Tibial nerve (tissue), 3 donors: ENCODE measurements around the gene NTRK2.

Experiments
- POLR2A ChIP-seq, 2 donors: fragments of 450-650 bp; IDR thresholded peaks; one replicate each; pipeline ENCODE4 v1.6.1; 2017; ENCODE audit warnings: antibody characterized with exemption in 2 of 2, mild to moderate bottlenecking in 2 of 2, moderate library complexity in 2 of 2
- TF ChIP-seq, protein P1 (sequence below), 5 experiments: fragments of 200-600 bp in 3 of 5; fragments of 450-650 bp in 2 of 5; sonication (generic) in 3 of 5; IDR thresholded peaks; one replicate each; pipeline ENCODE4 v1.5.1; 2016 to 2019; ENCODE audit warnings: antibody characterized with exemption in 5 of 5, mild to moderate bottlenecking in 3 of 5, moderate library complexity in 2 of 5

DNA sequence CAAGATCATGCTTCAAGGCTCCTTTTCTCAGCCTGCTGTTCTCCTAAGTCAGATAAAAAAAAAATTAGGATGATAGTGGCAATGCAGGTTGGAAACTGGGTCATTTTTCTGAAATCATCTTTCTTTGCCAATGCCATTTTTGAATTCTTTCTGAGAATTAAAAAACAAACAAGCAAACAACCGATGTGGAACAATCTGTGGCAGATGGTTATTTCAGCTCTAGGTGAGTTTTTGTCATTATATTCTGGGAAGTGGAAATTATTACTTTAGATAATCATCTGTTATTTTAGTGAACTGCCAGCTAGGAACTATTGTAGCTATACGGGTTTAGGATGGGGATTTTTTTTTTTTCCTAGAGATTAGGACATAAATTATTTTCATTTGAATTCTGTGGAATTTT lies 129.7 kb downstream of the NTRK2 start:
- TF ChIP-seq POLR2A (IDR thresholded peaks at IDR 0.05), result no peak
- TF ChIP-seq, protein P1, sequence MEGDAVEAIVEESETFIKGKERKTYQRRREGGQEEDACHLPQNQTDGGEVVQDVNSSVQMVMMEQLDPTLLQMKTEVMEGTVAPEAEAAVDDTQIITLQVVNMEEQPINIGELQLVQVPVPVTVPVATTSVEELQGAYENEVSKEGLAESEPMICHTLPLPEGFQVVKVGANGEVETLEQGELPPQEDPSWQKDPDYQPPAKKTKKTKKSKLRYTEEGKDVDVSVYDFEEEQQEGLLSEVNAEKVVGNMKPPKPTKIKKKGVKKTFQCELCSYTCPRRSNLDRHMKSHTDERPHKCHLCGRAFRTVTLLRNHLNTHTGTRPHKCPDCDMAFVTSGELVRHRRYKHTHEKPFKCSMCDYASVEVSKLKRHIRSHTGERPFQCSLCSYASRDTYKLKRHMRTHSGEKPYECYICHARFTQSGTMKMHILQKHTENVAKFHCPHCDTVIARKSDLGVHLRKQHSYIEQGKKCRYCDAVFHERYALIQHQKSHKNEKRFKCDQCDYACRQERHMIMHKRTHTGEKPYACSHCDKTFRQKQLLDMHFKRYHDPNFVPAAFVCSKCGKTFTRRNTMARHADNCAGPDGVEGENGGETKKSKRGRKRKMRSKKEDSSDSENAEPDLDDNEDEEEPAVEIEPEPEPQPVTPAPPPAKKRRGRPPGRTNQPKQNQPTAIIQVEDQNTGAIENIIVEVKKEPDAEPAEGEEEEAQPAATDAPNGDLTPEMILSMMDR (IDR thresholded peaks at IDR 0.05), result no peak
